AG04450 (cell line): ENCODE data around the gene CAPN7. TPM values are rescaled to one million over a fixed set of nuclear protein-coding genes. Genes with fewer than 3 reads are reported as not detected.
A peak's percentile ranks its signal among the peaks of the same experiment; 100 is the strongest.

Experiments used
- CTCF ChIA-PET: fragments of 300-600, 350-600 bp; formaldehyde crosslinking; extraction: SDS; loops from one replicate; lab custom pipeline; 2022; ENCODE audit warnings: antibody characterized with exemption, inconsistent platforms; lab: Charles Lee
- POLR2A ChIA-PET: fragments of 350-600 bp; formaldehyde crosslinking; extraction: SDS; loops from one replicate; lab custom pipeline; 2021; ENCODE audit warnings: antibody characterized with exemption, inconsistent platforms; lab: Yijun Ruan, JAX
- DNase-seq: peaks from one replicate; pipeline ENCODE4 v3.0.0-alpha.2; 2011; ENCODE audit warnings: low read depth, low spot score
- H3K27ac ChIP-seq: one replicate; pipeline ENCODE4 v1.5.1; 2012; ENCODE audit warnings: low read depth, low read length, control low read depth
- H3K27me3 ChIP-seq: one replicate; pipeline ENCODE4 v1.6.0; 2012; ENCODE audit warnings: low read length; ENCODE audit not compliant: control insufficient read depth, insufficient read depth
- H3K4me3 ChIP-seq: 2 replicates; pipeline ENCODE4 v1.5.1; 2011; ENCODE audit warnings: mild to moderate bottlenecking, low read depth, low read length, control low read depth
- H3K9me3 ChIP-seq: 2 replicates; pipeline ENCODE4 v1.5.1; 2012; ENCODE audit warnings: low read length; ENCODE audit not compliant: control insufficient read depth, insufficient read depth
- polyA plus RNA-seq: library from polyadenylated mRNA; depleted of rRNA; stranded (reverse); fragments of >200 nt; gene quantifications from 2 replicates; pipeline ENCODE4 v1.2.3, GENCODE V29; 2011
- TF ChIP-seq, protein P1 (sequence below): IDR thresholded peaks from 2 replicates; pipeline ENCODE4 v1.5.1; 2011; ENCODE audit warnings: low read depth, low read length, control low read depth, inconsistent platforms

CAPN7 gene
- polyA plus RNA-seq, 1 experiment, result 29.0 TPM

DNA sequence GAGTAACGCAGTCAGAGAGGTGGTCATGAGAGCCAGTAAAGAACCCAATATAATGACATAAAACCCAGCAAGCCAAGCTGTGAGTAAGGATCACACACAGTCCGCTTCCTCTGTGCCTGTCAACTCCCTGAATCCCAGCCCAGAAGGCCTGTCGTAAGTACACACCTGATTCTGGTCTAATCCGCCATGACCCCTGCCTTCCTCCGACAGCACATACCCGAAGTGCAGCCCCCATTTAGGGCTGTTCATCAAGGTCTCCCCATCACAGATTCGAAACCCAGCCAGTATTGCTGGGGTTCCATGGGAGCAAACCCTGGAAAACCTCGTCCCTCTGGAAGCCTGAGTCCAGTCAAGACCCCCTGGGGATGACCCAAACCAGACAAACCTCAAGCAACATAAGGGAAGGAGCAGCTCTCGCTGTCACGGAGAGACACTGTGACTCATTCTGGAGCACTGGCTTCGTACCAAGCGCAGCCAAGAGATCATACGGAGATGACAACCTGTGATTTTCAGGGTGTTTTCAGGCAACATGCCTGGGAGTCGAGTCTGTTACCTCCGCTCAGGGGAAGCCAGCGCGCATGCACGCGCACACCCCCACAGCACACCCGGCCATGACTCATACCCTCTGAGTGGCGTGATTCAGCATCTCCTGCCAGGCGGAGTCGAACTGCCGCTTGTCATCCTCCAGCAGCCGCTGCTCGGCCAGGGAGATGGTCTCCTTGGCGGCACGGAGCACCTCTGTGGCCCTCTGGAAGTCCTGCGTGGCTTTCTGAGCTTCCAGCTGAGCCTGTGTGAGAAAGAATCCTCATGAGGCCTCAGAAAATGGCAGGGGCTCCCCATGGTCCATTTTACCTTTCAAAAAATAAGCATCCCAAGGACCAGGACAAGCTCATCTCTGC lies 63.3 kb downstream of the CAPN7 start:
- CTCF ChIA-PET, result interaction anchor here (0.9 to 6.8 kb wide), 23 partner anchors 11 to 287 kb away, joined by 3 to 247 read pairs (median 15); partner anchors contain the start of genes CAPN7 and SH3BP5
- Histone ChIP-seq H3K27me3 (no peaks in the 10 kb centered on the region), H3K27ac (peak overlapping the region; percentile 83), H3K4me3 (no peak overlapping the region), H3K9me3 (peaks cover 4% of the 10 kb centered on the region; the same call in 1 of the 2 replicates)
- POLR2A ChIA-PET, result interaction anchor here (0.5 to 0.6 kb wide), 2 partner anchors 58 to 91 kb away, joined by 8 to 9 read pairs; no protein-coding TSS in a partner anchor
- peak; percentile 76 for DNase-seq
- TF ChIP-seq, protein P1, sequence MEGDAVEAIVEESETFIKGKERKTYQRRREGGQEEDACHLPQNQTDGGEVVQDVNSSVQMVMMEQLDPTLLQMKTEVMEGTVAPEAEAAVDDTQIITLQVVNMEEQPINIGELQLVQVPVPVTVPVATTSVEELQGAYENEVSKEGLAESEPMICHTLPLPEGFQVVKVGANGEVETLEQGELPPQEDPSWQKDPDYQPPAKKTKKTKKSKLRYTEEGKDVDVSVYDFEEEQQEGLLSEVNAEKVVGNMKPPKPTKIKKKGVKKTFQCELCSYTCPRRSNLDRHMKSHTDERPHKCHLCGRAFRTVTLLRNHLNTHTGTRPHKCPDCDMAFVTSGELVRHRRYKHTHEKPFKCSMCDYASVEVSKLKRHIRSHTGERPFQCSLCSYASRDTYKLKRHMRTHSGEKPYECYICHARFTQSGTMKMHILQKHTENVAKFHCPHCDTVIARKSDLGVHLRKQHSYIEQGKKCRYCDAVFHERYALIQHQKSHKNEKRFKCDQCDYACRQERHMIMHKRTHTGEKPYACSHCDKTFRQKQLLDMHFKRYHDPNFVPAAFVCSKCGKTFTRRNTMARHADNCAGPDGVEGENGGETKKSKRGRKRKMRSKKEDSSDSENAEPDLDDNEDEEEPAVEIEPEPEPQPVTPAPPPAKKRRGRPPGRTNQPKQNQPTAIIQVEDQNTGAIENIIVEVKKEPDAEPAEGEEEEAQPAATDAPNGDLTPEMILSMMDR, result no peak

DNA sequence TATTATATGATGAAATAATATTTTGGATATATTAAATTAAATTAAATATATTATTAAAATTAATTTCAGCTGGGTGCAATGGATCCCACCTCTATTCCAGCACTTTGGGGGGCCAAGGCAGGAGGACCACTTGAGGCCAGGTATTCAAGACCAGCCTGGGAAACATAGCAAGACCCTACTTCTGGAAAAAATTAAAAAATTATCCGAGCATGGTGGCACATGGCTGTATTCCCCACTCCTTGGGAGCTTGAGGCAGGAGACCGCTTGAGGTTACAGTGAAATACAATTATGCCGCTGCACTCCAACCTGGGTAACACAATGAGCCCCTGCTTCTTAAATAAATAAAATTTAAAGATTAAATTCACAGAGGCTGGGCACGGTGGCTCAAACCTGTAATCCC lies 65.0 kb downstream of the CAPN7 start:
- peaks cover 4% of the 10 kb centered on the region; the same call in 1 of the 2 replicates for H3K9me3 ChIP-seq
- TF ChIP-seq, protein P1, result no peak
- no peak overlapping the region for H3K27ac ChIP-seq
- POLR2A ChIA-PET, result no interaction called here
- CTCF ChIA-PET, result interaction anchor here (0.7 to 6.8 kb wide), 3 partner anchors 62 to 133 kb away, joined by 3 to 247 read pairs (median 3); no protein-coding TSS in a partner anchor
- no peak for DNase-seq
- H3K27me3 ChIP-seq, result no peaks in the 10 kb centered on the region
- H3K4me3 ChIP-seq, result no peak overlapping the region

DNA sequence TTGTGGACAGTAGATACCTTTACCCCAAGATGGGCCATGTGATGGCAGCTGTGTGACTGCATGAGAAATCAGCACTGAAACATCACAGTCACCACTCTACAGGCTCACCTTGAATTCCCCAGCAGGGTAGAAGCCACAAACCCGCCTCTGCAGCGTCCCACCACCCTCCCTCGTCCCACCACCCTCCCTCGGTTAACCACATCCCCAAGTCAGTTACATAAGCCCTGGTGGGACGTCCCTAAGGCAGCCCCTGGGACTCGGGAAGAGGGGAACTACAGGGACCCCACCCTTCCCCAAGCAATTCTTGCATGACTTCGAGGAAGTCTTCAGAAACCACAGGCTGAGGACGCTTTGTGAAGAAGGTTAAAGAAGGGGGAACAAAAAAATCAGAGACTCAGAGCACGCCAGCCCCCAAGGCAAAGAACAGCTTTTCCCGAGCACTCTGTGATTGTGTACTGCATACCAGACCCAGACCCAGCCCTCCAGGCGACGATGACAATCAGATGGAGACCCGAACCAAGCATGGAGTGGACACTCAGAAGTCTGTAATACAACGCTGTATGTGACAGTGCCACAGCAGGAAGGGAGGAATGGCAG lies 65.8 kb downstream of the CAPN7 start:
- no peaks in the 10 kb centered on the region for H3K27me3 ChIP-seq
- no peak for DNase-seq
- TF ChIP-seq, protein P1, result no peak
- peaks cover 4% of the 10 kb centered on the region; the same call in 1 of the 2 replicates for H3K9me3 ChIP-seq
- ChIA-PET CTCF (no interaction called here), POLR2A (no interaction called here)
- H3K27ac ChIP-seq, result no peak overlapping the region
- no peak overlapping the region for H3K4me3 ChIP-seq

DNA sequence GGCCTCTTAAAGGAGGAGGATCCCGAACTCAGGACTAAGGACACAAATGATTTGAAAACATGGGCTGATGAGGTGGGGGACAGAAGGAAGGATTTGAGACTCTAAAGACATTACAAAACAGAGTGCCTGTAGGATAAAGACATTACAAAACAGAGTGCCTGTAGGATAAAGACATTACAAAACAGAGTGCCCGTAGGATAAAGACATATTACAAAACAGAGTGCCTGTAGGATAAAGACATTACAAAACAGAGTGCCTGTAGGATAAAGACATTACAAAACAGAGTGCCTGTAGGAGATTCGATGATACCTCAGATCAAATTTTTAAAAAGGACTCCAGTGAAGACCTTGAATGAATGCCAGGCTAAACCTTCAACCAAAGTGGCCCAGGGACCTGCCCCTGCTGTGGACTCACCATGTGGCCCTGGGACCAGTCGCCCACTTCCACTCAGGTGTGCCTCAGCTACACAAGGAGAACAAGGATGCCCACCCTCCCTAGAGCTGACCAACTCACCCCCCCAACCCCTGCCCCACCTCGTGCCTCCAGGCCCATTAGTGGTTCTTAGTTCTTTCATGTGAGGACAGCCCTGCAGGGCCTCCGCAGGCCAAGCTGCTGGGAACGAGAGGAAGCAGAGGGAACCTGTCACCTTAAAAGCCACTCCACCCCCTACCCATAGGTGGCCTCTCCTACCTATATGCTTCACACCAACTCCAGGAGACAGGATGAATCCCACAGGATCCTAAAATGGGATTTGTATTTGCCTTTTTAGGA lies 66.6 kb downstream of the CAPN7 start:
- no peak overlapping the region for H3K4me3 ChIP-seq
- CTCF ChIA-PET, result interaction anchor here (0.6 to 1.3 kb wide), 2 partner anchors 55 to 133 kb away, joined by 3 to 5 read pairs; no protein-coding TSS in a partner anchor
- TF ChIP-seq, protein P1, result no peak

More for the DNA sequence above, 66.6 kb downstream of the CAPN7 start:
- Histone ChIP-seq H3K27me3 (no peaks in the 10 kb centered on the region), H3K27ac (no peak overlapping the region), H3K9me3 (peaks cover 4% of the 10 kb centered on the region; the same call in 1 of the 2 replicates)
- no peak for DNase-seq
- POLR2A ChIA-PET, result no interaction called here
